Activated naive CD4-positive, alpha-beta T cell treated with anti-CD3 and anti-CD28 coated beads, Interleukin-2, amount 50 U/mL, for 24 hours (primary cell): ENCODE data around the gene XRCC1.
"Not testable (repeated sequence)": the region's sequence is repeated elsewhere in the genome, so short reads cannot be mapped to it uniquely, and the experiment has no call there.

ENCODE experiments used
- H3K27ac Mint-ChIP-seq: one replicate; pipeline ENCODE4 v1.8.0; 2021; ENCODE audit warnings: mild to moderate bottlenecking, mixed read lengths
- H3K27me3 Mint-ChIP-seq: one replicate; pipeline ENCODE4 v1.8.0; 2021; ENCODE audit warnings: mixed read lengths
- H3K36me3 Mint-ChIP-seq: one replicate; pipeline ENCODE4 v1.8.0; 2021; ENCODE audit warnings: mixed read lengths
- H3K4me1 Mint-ChIP-seq: one replicate; pipeline ENCODE4 v1.8.0; 2021; ENCODE audit warnings: mixed read lengths
- H3K4me3 Mint-ChIP-seq: one replicate; pipeline ENCODE4 v1.8.0; 2021; ENCODE audit warnings: mild to moderate bottlenecking, mixed read lengths
- H3K9me3 Mint-ChIP-seq: one replicate; pipeline ENCODE4 v1.8.0; 2021; ENCODE audit warnings: mixed read lengths

XRCC1 gene

GRCh38 chr19:43594081-43594697 lies 18.9 kb upstream of the XRCC1 start:
- H3K27me3 Mint-ChIP-seq = no peaks in the 10 kb centered on the region
- no peaks in the 10 kb centered on the region for H3K9me3 Mint-ChIP-seq
- H3K27ac Mint-ChIP-seq = peak overlapping the region; percentile 52
- peak overlapping the region; percentile 99 for H3K4me3 Mint-ChIP-seq
- H3K36me3 Mint-ChIP-seq = peaks cover 16% of the 10 kb centered on the region
- peaks cover 49% of the 10 kb centered on the region for H3K4me1 Mint-ChIP-seq

GRCh38 chr19:43592800-43593350 lies 17.5 kb upstream of the XRCC1 start:
- H3K27ac Mint-ChIP-seq = peak overlapping the region; percentile 68
- H3K4me3 Mint-ChIP-seq = peak overlapping the region; percentile 65
- peaks cover 41% of the 10 kb centered on the region for H3K4me1 Mint-ChIP-seq
- H3K36me3 Mint-ChIP-seq = peaks cover 17% of the 10 kb centered on the region
- no peaks in the 10 kb centered on the region for H3K9me3 Mint-ChIP-seq
- no peaks in the 10 kb centered on the region for H3K27me3 Mint-ChIP-seq

DNA sequence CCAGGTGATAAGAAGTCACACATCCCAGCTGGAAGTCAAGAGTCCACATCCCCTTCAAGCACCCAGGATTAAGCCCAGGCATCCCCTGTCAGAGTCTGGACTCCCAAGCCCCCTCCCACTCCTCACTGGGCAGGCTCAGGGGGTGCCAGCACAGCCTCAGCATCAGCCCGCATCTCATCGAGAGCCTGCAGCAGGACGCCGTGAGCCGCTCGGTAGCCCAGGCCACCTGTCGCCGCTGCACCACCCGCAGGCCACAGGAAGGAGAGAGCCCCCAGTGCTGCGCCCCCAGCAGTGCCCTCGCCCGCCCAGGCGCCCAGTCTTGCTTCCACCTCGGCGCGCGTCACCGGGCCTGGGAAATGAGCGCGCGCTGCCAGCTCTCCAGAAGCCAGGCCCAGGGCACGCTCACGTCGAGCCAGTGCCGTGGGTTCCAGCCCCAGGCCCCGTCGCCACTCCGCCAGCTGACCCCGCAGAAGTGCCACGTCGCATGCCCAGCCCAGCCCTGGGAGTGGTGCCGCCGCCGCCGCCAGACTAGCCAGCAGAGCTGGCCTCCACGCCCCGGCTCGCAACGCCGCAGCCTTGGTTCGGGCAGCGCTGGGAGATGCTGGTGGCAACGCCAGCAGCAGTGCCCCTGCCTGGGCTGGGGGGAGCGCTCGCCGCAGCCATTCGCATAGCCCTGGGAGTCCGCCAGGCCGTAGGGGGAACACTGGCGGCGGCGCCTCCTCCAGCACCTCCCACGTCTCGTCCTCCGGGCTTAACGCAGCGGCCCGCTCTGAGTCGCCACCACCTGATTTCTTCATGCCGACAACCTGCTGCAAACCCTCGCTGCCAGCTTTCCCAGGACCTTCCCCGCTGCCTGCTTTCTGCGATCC lies 16.8 kb upstream of the XRCC1 start:
- no peaks in the 10 kb centered on the region for H3K27me3 Mint-ChIP-seq
- H3K4me1 Mint-ChIP-seq = peaks cover 33% of the 10 kb centered on the region
- H3K4me3 Mint-ChIP-seq = no peak overlapping the region
- peak overlapping the region; percentile 35 for H3K27ac Mint-ChIP-seq
- no peaks in the 10 kb centered on the region for H3K9me3 Mint-ChIP-seq
- H3K36me3 Mint-ChIP-seq = peaks cover 17% of the 10 kb centered on the region

- no peak overlapping the region for H3K4me3 Mint-ChIP-seq
- H3K27ac Mint-ChIP-seq = peak overlapping the region; percentile 86
- H3K4me1 Mint-ChIP-seq = peaks cover 22% of the 10 kb centered on the region
- H3K27me3 Mint-ChIP-seq = no peaks in the 10 kb centered on the region
- H3K9me3 Mint-ChIP-seq = no peaks in the 10 kb centered on the region
- H3K36me3 Mint-ChIP-seq = peaks cover 17% of the 10 kb centered on the region
Observed at GRCh38 chr19:43589678-43590077, 14.4 kb upstream of the XRCC1 start.

DNA sequence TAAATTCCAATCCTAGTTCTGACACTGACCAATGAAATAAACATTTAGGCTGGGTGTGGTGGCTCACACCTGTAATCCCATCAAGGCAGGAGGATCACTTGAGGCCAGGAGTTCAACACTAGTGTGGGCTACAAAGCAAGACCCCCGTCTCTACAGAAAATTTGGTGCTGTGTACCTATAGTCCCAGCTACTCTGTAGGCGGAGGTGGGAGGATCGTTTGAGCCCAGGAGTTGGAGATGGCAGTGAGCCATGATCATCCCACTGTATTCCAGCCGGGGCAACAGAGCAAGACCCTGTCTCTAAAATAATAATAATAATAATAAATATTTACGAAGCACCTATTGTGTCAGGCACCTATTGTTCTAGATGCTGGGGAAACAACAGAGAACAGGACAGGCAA lies 13.9 kb upstream of the XRCC1 start:
- peaks cover 17% of the 10 kb centered on the region for H3K36me3 Mint-ChIP-seq
- H3K9me3 Mint-ChIP-seq = no peaks in the 10 kb centered on the region
- no peaks in the 10 kb centered on the region for H3K27me3 Mint-ChIP-seq
- H3K4me1 Mint-ChIP-seq = peaks cover 22% of the 10 kb centered on the region
- no peak overlapping the region for H3K4me3 Mint-ChIP-seq
- H3K27ac Mint-ChIP-seq = peak overlapping the region; percentile 86

GRCh38 chr19:43587029-43587428 lies 11.7 kb upstream of the XRCC1 start:
- not testable (repeated sequence) for H3K9me3 Mint-ChIP-seq, H3K27ac Mint-ChIP-seq, H3K4me3 Mint-ChIP-seq, H3K27me3 Mint-ChIP-seq, H3K36me3 Mint-ChIP-seq
- H3K4me1 Mint-ChIP-seq = peaks cover 13% of the 10 kb centered on the region

DNA sequence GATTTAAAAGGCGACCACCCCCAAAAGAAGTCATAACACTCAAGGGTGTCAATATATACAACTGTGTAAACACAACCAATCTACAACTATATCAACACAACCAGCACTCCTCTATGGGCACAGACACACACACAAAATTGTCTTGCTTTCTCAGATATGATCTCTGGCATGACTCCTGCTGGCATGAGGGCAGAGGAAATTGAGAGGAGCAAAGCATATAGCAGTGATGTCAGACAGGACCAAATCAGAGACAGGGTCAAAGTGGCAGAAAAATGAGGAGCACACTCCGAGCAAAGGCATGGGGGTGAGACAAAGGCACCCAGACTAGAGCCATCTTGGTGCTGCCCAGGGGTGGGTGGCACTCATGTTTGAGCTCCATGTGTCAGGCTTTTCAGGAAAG lies 11.0 kb upstream of the XRCC1 start:
- Mint-ChIP-seq H3K36me3 (peaks cover 9% of the 10 kb centered on the region), H3K4me1 (peaks cover 13% of the 10 kb centered on the region), H3K27ac (no peak overlapping the region), H3K9me3 (no peaks in the 10 kb centered on the region), H3K4me3 (no peak overlapping the region), H3K27me3 (no peaks in the 10 kb centered on the region)

GRCh38 chr19:43584484-43584883 lies 9.2 kb upstream of the XRCC1 start:
- Mint-ChIP-seq H3K27me3 (no peaks in the 10 kb centered on the region), H3K9me3 (no peaks in the 10 kb centered on the region), H3K4me1 (peaks cover 10% of the 10 kb centered on the region), H3K4me3 (no peak overlapping the region), H3K27ac (no peak overlapping the region), H3K36me3 (peaks cover 2% of the 10 kb centered on the region)

- no peaks in the 10 kb centered on the region for H3K27me3 Mint-ChIP-seq
- no peak overlapping the region for H3K4me3 Mint-ChIP-seq
- H3K9me3 Mint-ChIP-seq = no peaks in the 10 kb centered on the region
- no peaks in the 10 kb centered on the region for H3K36me3 Mint-ChIP-seq
- no peak overlapping the region for H3K27ac Mint-ChIP-seq
- peaks cover 9% of the 10 kb centered on the region for H3K4me1 Mint-ChIP-seq
Observed at GRCh38 chr19:43582495-43582894, 7.2 kb upstream of the XRCC1 start.

- H3K4me3 Mint-ChIP-seq = no peak overlapping the region
- no peaks in the 10 kb centered on the region for H3K9me3 Mint-ChIP-seq
- no peaks in the 10 kb centered on the region for H3K27me3 Mint-ChIP-seq
- no peak overlapping the region for H3K27ac Mint-ChIP-seq
- peaks cover 9% of the 10 kb centered on the region for H3K4me1 Mint-ChIP-seq
- H3K36me3 Mint-ChIP-seq = no peaks in the 10 kb centered on the region
Observed at GRCh38 chr19:43581467-43581866, 6.1 kb upstream of the XRCC1 start.

- peaks cover 22% of the 10 kb centered on the region for H3K4me1 Mint-ChIP-seq
- H3K4me3 Mint-ChIP-seq = peak overlapping the region; percentile 1
- no peaks in the 10 kb centered on the region for H3K9me3 Mint-ChIP-seq
- peak overlapping the region; percentile 73 for H3K27ac Mint-ChIP-seq
- H3K27me3 Mint-ChIP-seq = no peaks in the 10 kb centered on the region
- H3K36me3 Mint-ChIP-seq = no peaks in the 10 kb centered on the region
Observed at GRCh38 chr19:43578787-43579186, 3.5 kb upstream of the XRCC1 start.

DNA sequence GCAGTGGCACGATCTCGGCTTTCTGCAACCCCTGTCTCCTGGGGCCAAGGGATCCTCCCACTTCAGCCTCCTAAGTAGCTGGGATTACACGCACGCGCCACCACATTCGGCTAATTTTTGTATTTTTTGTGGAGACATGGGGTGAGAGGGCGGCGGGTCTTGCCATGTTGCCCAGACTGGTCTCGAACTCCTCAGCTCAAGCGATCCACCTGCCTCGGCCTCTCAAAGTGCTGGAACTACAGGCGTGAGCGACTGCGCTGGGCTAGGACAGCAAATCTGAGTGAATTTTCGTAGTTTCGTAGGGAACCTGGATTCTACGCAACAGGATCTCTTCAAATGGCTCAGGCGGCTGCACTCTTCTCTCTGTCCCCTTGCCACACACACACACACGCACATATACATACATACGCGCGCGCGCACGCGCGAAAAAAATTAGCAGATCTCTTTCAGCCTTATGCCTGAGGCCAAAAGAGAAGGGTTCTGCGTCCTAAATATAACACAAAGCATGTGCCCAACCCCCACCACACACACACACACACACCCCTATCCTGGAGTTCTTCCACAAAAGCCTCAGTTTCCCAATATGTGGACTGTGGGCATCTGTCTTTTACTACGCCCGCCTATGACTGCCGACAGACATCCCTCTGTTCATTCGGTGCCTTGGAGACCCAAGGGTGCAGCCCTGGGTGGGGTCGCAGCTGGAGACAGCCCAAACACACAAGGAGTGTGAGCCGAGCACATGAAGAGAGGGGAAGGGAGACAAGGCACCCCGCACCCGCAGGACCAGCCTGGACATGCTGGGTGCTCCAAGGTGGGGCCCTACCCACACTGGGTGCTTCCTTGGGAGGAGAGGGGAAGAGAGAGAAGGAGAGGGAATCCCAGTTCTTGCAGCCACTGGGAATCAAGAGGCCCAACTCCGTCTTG lies 890 bp upstream of the XRCC1 start:
- Mint-ChIP-seq H3K36me3 (no peaks in the 10 kb centered on the region), H3K27ac (peak overlapping the region; percentile 77), H3K4me1 (peaks cover 38% of the 10 kb centered on the region), H3K27me3 (no peaks in the 10 kb centered on the region), H3K9me3 (no peaks in the 10 kb centered on the region), H3K4me3 (peak overlapping the region; percentile 79)

DNA sequence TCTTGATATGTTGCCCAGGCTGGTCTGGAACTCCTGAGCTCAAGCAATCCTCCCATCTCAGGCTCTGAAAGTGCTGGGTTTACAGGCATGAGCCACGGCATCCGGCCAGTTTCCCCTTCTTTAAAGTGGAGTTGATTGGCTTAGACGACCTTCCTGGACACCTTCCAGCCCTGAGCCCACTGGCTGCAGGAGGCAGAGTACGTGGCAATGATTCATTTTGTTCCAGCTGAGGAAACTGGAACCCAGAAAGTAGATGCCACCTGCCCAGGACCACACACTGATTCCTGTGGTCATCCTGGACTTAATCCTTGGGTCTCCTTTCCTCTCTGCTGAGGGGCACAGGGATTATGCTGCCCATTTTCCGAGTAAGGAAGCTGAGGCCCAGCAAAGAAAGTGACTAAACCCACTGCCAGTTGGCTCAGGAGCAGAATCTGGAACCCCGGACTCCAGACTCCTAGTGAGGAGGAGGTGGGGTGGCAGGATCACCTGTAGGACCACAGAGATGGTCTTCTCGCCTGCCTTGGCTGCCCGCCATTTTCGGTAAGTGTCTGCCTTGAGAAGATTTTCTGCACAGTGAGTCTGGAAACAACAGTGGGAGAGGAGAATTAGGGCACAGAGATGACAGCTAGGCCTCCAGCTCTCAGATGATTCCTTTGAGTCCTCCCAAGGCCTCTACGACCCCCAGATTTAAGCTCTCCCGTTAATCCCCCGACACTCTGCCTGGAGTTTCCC lies 737 bp downstream of the XRCC1 start:
- Mint-ChIP-seq H3K36me3 (no peaks in the 10 kb centered on the region), H3K27me3 (no peaks in the 10 kb centered on the region), H3K4me3 (peak overlapping the region; percentile 95), H3K9me3 (no peaks in the 10 kb centered on the region), H3K27ac (peak overlapping the region; percentile 90), H3K4me1 (peaks cover 44% of the 10 kb centered on the region)

GRCh38 chr19:43572171-43572588 lies 3.1 kb downstream of the XRCC1 start:
- no peak overlapping the region for H3K4me3 Mint-ChIP-seq
- no peaks in the 10 kb centered on the region for H3K27me3 Mint-ChIP-seq
- peaks cover 45% of the 10 kb centered on the region for H3K4me1 Mint-ChIP-seq
- H3K9me3 Mint-ChIP-seq = no peaks in the 10 kb centered on the region
- no peak overlapping the region for H3K27ac Mint-ChIP-seq
- H3K36me3 Mint-ChIP-seq = no peaks in the 10 kb centered on the region
